ENCODE results near the gene VAMP5. TPM values are rescaled to one million over a fixed set of nuclear protein-coding genes. Genes with fewer than 3 reads are reported as not detected.

VAMP5 gene
- total and polyA plus RNA-seq, 10 of the 15 experiments (the other 5 are each of a cell fraction or from before 2014, with no cell fraction given): 3.8 to 52.7 (median 24.1) TPM

DNA sequence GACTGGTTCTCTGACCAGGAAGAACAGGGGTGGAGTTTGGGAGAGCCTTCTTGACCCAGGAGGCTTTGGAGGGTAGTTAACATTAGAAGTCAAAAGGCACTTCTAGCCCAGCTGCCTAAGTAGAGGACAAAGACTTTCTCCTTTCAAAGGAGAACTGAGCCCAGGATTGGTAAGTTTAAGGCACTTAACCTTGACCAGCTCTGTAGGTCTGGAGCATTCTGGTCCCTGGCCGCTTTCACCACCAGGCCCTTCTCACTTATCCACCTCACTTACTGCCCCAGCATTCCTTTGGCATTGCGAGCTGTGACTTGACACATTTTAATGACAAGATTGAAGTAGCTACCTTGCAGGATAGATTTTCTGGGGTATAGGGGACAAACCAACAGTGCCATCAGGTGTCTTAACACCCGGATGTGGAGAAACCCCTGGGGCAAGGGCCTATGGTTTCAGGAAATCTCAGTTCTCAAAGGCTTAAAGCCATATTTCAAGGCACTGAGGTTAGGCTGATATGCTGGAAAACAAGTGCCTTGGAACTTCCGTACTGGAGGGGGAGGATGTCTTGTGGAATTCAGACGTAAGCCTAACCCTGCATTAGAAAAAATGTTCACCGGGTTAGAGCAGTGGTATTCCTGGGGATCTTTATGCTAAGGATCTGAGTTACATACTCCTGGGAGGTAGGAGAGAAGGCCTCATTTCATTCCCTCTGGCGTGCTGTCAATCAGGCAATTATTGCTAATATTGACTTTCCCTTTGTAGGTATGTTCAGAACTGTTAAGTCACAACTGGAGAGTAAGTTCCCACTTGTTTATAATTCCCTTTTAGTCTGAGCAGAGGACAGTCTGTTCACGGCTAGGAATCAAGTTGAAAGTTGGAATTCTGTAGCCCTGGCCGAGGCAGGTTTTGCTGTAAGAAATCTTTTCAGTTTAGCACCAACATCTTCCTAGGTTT, 23.3 kb downstream of the VAMP5 start:
- H3K4me1 ChIP-seq (ENCODE audit: control insufficient read depth, insufficient read depth, low read length): no peaks in the 10 kb centered on the region
- BruUV-seq (replicated peaks): no TSS peak
- WGBS (ENCODE audit: insufficient coverage, insufficient replicate concordance, low lambda C conversion rate, missing lambda C conversion rate): 90% methylated on average over 9 of the region's 9 CpGs
- in situ Hi-C loops (cut with MboI) (no loop called here), intact Hi-C loops (cut with micrococcal nuclease; ENCODE audit: unreplicated experiment) (no loop called here)
- H3K27ac ChIP-seq (ENCODE audit: control insufficient read depth, insufficient read depth): no peak overlapping the region
- H4K20me1 ChIP-seq (ENCODE audit: control insufficient read depth, insufficient read depth): no peaks in the 10 kb centered on the region; the same call in 1 of the 2 replicates
- H3K4me3 ChIP-seq: no peak overlapping the region
- CTCF ChIA-PET: interaction anchor here (0.7 kb wide), 1 partner anchor 153 kb away, joined by 4 read pairs; no protein-coding TSS in a partner anchor
- SMC1A ChIA-PET (ENCODE audit: uncharacterized antibody, unreplicated experiment): no interaction called here
- FAIRE-seq (no peak), ATAC-seq (no peak), DNase-seq (ENCODE audit: low read depth, low spot score) (no peak)
- H3K79me2 ChIP-seq (ENCODE audit: control insufficient read depth, insufficient read depth, low read length): peaks cover 13% of the 10 kb centered on the region
- no peak overlapping the region for H3K9ac ChIP-seq (ENCODE audit: control insufficient read depth, insufficient read depth, low read length)
- no peak for TF ChIP-seq ATF7 (IDR thresholded peaks at IDR 0.05; ENCODE audit: low read depth)
- TF ChIP-seq POLR2A (IDR thresholded peaks at IDR 0.05; ENCODE audit: low read depth, low read length): peak; percentile 12; the same call in 1 of the 2 replicates
- peaks cover 3 to 17% of the 10 kb centered on the region in 2 experiments; a peak in 3 of 4 replicates for H3K36me3 ChIP-seq (ENCODE audit: control insufficient read depth in 2 of 2, insufficient read depth in 2 of 2, low read length in 1 of 2)
- H3K4me2 ChIP-seq (ENCODE audit: control insufficient read depth, insufficient read depth): no peak overlapping the region
- POLR2A ChIA-PET: interaction anchor here (0.7 kb wide), 1 partner anchor 207 kb away, joined by 4 read pairs; no protein-coding TSS in a partner anchor
- no peaks in the 10 kb centered on the region for H3K27me3 ChIP-seq (replicated peaks in 1 of 2; ENCODE audit: control insufficient read depth in 2 of 2, insufficient read depth in 2 of 2, low read length in 1 of 2)
- RAD21 ChIA-PET (ENCODE audit: unreplicated experiment): no interaction called here
- no peaks in the 10 kb centered on the region for H3K9me3 ChIP-seq (replicated peaks; ENCODE audit: control insufficient read depth, insufficient read depth, low read length)
- H2AFZ ChIP-seq (ENCODE audit: control insufficient read depth, low read depth, low read length): no peak overlapping the region

GRCh38 chr2:85611217-85611704, 27.0 kb downstream of the VAMP5 start:
- Histone ChIP-seq H3K4me3 (peak overlapping the region; percentile 81), H4K20me1 (ENCODE audit: control insufficient read depth, insufficient read depth) (no peaks in the 10 kb centered on the region; the same call in 1 of the 2 replicates), H3K9ac (ENCODE audit: control insufficient read depth, insufficient read depth, low read length) (peak overlapping the region; percentile 80), H3K79me2 (ENCODE audit: control insufficient read depth, insufficient read depth, low read length) (peaks cover 17% of the 10 kb centered on the region), H3K36me3 (ENCODE audit: control insufficient read depth in 2 of 2, insufficient read depth in 2 of 2, low read length in 1 of 2) (peaks cover 3 to 17% of the 10 kb centered on the region in 2 experiments; a peak in 3 of 4 replicates), H3K9me3 (replicated peaks; ENCODE audit: control insufficient read depth, insufficient read depth, low read length) (no peaks in the 10 kb centered on the region), H3K4me1 (ENCODE audit: control insufficient read depth, insufficient read depth, low read length) (no peaks in the 10 kb centered on the region), H3K27ac (ENCODE audit: control insufficient read depth, insufficient read depth) (peak overlapping the region; percentile 55), H3K27me3 (replicated peaks in 1 of 2; ENCODE audit: control insufficient read depth in 2 of 2, insufficient read depth in 2 of 2, low read length in 1 of 2) (no peaks in the 10 kb centered on the region), H2AFZ (ENCODE audit: control insufficient read depth, low read depth, low read length) (peak overlapping the region; percentile 93), H3K4me2 (ENCODE audit: control insufficient read depth, insufficient read depth) (peak overlapping the region; percentile 72)
- ChIA-PET RAD21 (ENCODE audit: unreplicated experiment) (interaction anchor here (0.6 to 1.0 kb wide), 3 partner anchors 11 to 203 kb away, joined by 3 to 4 read pairs (median 4); no protein-coding TSS in a partner anchor), CTCF (interaction anchor here (0.7 to 1.1 kb wide), 4 partner anchors 9 to 109 kb away, joined by 3 to 4 read pairs (median 4); no protein-coding TSS in a partner anchor), POLR2A (interaction anchor here (0.6 to 2.6 kb wide), 7 partner anchors 10 to 134 kb away, joined by 3 to 14 read pairs (median 4); partner anchors contain the start of genes MAT2A, RNF181 and VAMP8), SMC1A (ENCODE audit: uncharacterized antibody, unreplicated experiment) (interaction anchor here (0.6 to 1.4 kb wide), 5 partner anchors 9 to 56 kb away, joined by 3 to 4 read pairs (median 3); partner anchors contain the start of gene RNF181)
- TSS peak; percentile 69 for BruUV-seq (replicated peaks)
- intact Hi-C loops (cut with micrococcal nuclease; ENCODE audit: unreplicated experiment): no loop called here
- ATAC-seq (no peak), FAIRE-seq (no peak), DNase-seq (ENCODE audit: low read depth, low spot score) (no peak)
- in situ Hi-C loops (cut with MboI): no loop called here
- WGBS (ENCODE audit: insufficient coverage, insufficient replicate concordance, low lambda C conversion rate, missing lambda C conversion rate): 13% methylated on average over 24 of the region's 24 CpGs
- TF ChIP-seq ZBTB11 (CRISPR knock-in tag; IDR thresholded peaks at IDR 0.05) (no peak), CHD2 (IDR thresholded peaks at IDR 0.05; ENCODE audit: borderline replicate concordance, low read depth, low read length) (no peak), ZNF274 (IDR thresholded peaks at IDR 0.05; ENCODE audit: insufficient read depth, insufficient read length) (no peak), RCOR1 (conservative IDR thresholded peaks at IDR 0.05; ENCODE audit: low read depth, low read length) (no peak)
- TF ChIP-seq, protein P1, sequence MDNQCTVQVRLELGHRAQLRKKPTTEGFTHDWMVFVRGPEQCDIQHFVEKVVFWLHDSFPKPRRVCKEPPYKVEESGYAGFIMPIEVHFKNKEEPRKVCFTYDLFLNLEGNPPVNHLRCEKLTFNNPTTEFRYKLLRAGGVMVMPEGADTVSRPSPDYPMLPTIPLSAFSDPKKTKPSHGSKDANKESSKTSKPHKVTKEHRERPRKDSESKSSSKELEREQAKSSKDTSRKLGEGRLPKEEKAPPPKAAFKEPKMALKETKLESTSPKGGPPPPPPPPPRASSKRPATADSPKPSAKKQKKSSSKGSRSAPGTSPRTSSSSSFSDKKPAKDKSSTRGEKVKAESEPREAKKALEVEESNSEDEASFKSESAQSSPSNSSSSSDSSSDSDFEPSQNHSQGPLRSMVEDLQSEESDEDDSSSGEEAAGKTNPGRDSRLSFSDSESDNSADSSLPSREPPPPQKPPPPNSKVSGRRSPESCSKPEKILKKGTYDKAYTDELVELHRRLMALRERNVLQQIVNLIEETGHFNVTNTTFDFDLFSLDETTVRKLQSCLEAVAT (IDR thresholded peaks at IDR 0.05): 0 out of 2 replicates have a peak, but pooled peaks have one; percentile 30

Data from GM12878 (cell line).